ENCODE measurements around the gene NFKBIZ.
"Not testable (repeated sequence)": the region's sequence is repeated elsewhere in the genome, so short reads cannot be mapped to it uniquely, and the experiment has no call there.

The NFKBIZ gene

DNA sequence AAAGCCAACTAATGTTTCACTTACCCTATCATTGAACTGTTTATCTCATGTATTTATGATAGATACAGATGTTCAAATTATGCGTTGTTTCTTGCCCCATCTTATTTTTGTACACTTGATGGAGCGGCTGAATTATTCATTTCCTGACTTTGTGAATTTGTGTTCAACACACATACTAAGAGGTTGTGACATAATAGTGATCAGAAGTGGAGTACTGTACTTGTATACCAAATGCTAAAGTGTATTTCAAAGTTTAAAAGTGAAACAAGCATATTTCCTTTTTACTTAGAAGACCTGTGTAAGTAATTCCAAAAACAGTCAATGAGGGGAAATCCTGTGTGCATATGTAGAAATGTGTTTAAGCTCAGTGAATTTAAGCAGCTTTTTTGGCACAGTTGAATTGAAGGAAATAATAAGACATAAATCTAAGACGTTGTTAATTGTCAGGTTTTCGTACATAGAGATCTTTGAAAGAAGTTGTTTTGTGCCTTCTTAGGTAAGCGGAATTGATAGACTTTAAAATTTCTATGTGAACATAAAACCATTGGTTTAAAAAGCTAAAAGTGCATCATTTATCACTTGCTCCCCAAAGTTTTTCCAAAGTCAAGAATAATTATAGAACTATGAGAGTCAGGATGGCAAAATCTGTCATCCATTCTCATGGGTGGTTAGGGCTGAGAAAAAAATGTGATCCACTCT is 1.9 kb downstream of the NFKBIZ start:
- DNase-seq (ENCODE audit: low read depth in 2 of 2), result no peak

DNA sequence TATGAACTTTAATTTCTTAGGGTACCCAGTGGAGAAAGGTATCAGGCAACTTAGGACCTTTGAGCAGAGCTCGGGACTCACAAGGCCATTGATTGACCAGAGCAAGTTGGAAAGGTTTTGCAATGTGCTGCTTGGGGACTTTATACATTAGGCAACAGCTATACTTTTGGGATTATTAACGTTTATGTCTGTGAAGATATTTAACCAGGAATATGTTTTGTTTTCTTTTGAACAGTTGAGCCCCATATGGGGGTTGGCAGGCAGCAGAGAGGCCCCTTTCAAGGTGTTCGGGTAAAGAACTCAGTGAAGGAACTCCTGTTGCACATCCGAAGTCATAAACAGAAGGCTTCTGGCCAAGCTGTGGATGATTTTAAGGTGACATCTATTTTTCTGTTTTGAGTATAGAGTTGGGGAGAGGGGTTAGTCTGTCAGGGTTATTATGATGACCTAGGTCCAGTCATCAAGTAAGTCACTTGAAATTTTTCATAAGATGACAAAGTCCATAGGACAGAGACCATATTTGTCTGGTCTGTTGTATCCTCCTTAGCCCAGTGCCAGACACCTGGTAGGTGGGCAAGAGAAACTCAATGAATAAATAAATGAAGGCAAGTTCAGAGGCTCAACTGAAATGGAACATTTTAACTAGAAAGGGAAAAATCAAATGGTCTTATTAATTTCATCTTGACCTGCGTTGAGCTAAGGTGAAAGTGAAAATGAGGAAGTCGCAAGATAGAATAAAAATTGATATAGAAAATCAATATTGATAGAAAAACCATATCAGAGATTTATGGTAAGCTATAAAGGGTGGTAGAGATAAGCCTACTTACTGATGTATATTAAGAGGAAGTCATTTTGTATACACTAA is 2.8 kb downstream of the NFKBIZ start:
- DNase-seq (ENCODE audit: low read depth in 2 of 2), result no peak

DNA sequence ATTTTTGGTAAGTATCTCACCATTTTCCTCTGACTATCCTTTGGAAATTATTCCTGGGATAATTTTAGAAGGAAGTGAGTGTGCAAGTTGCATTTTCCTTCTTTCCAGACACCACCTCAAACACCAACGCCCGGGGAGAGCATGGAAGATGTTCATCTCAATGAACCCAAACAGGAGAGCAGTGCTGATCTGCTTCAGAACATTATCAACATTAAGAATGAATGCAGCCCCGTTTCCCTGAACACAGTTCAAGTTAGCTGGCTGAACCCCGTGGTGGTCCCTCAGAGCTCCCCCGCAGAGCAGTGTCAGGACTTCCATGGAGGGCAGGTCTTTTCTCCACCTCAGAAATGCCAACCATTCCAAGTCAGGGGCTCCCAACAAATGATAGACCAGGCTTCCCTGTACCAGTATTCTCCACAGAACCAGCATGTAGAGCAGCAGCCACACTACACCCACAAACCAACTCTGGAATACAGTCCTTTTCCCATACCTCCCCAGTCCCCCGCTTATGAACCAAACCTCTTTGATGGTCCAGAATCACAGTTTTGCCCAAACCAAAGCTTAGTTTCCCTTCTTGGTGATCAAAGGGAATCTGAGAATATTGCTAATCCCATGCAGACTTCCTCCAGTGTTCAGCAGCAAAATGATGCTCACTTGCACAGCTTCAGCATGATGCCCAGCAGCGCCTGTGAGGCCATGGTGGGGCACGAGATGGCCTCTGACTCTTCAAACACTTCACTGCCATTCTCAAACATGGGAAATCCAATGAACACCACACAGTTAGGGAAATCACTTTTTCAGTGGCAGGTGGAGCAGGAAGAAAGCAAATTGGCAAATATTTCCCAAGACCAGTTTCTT is 3.9 kb downstream of the NFKBIZ start:
- DNase-seq (ENCODE audit: low read depth in 2 of 2), result no peak

DNA sequence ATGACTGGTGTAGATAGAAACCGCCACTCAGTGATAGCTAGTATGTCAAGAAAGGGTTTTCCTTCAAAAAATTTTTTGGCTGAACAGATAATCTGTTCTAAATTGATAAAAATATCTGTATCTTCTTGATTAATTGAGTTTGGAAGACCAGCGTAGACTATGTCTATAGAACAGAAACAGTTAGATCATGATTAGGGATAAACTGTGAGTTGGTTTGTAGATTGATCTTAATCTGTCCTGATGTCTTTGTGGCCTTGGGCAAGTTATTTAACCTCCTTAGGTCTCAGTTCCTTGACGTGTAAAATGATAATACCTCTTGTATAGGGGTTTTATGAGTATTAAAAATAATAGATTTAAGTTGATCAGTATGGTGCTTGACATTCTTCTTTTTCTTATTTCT is 4.7 kb downstream of the NFKBIZ start:
- no peak for DNase-seq (ENCODE audit: low read depth in 2 of 2)

DNA sequence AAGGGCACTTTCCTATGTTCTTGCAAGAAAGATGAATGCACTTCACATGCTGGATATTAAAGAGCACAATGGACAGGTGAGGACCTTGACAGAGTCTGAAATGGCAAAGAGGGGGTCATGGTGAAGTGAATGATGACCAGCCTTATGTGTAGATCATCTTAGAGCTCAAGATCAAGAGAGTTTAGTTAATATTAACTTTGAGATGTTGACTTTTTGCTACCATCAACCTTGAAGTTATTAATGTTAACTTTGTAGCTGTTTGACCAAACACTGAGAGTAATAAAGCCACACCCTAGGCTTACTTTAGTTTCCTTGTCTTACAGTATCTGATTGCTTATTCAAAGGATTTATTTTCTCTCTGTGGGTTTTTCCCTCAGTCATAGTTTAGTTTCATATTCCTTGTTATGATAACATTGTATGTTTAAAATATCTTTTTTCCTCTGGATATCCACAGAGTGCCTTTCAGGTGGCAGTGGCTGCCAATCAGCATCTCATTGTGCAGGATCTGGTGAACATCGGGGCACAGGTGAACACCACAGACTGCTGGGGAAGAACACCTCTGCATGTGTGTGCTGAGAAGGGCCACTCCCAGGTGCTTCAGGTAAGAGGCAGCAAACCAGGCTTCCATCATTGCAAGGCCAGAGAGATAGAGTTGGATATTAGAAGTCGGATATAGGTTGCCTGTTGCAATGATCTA is 5.4 kb downstream of the NFKBIZ start:
- DNase-seq (ENCODE audit: low read depth in 2 of 2), result no peak

DNA sequence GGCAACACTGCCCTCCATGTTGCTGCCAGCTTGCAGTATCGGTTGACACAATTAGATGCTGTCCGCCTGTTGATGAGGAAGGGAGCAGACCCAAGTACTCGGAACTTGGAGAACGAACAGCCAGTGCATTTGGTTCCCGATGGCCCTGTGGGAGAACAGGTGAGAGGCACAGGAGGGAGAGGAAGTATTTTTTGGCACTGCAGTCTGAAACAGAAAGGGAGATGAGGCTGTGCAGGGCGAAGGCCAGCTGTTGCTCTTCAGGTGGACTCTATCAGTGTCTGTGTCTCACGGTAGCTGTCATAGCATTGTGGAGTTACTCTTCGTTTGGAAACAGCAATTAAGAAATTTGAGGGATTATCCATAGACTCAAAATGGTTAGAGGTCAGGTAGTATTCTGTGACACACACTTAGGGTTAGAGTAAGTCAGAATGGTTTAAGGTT is 8.0 kb downstream of the NFKBIZ start:
- no peak for DNase-seq (ENCODE audit: low read depth in 2 of 2)

DNA sequence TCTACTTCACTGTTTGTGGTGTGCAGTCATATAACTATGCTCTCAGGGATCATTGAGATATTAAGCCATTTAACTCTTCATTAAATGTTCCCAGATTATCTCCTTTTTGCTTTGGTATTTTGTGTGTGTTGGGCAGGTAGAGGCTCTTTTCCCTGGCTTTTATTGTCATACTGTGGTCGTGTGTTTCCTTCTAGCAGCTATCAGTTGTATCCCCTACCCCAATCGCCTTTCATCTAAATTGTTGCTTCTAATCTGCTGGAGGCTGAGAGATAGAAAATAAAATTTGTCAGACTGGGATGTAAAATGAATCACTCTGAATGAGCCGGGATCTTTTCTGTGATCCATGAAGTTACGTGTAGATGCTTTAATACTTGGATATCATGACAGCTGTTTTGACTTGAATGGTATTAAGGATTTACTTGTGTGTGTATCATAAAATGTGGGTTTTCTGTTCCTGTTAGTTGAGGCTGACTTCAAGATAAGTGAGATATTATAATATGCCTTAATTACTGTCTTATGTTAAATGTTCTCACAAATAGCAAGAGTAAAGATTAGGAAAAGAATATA is 9.2 kb downstream of the NFKBIZ start:
- DNase-seq (ENCODE audit: low read depth in 2 of 2), result no peak

DNA sequence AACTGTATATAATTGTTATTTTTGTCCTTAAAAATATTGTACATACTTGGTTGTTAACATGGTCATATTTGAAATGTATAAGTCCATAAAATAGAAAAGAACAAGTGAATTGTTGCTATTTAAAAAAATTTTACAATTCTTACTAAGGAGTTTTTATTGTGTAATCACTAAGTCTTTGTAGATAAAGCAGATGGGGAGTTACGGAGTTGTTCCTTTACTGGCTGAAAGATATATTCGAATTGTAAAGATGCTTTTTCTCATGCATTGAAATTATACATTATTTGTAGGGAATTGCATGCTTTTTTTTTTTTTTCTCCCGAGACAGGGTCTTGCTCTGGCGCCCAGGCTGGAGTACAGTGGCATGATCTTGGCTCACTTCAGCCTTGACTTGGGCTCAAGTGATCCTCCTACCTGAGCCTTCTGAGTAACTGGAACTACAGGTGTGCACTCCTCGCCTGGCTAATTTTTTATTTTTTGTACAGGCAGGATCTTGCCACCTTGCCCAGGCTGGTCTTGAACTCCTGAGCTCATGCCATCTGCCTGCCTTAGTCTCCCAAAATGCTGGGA is 10.7 kb downstream of the NFKBIZ start:
- no peak for DNase-seq (ENCODE audit: low read depth in 2 of 2)

DNA sequence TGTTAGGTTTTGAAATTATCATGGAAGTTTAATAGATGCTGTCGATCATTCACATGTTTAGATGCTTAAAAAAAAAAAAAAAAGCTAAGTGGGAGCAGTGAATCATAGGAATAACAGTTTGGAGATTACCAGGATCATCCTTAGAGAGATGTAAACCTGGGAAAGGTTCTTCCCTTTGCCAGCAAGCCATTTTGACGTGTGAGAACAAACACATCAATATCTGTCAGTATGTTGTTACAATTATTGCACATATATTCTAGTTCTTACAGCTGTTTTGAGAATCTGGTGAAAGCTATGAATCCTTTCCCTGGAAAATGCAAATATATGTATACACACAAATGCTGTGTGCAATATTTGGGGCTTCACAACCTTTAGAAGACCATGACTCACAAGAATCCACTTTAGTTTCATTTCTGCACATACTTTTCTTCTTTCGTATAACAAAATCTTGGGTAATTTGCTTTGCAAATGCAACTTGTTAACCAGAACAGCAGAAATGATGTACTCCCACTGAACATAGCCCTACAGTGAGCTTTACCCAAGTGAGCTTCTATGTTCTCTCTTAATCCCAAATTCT is 12.0 kb downstream of the NFKBIZ start:
- no peak for DNase-seq (ENCODE audit: low read depth in 2 of 2)

DNA sequence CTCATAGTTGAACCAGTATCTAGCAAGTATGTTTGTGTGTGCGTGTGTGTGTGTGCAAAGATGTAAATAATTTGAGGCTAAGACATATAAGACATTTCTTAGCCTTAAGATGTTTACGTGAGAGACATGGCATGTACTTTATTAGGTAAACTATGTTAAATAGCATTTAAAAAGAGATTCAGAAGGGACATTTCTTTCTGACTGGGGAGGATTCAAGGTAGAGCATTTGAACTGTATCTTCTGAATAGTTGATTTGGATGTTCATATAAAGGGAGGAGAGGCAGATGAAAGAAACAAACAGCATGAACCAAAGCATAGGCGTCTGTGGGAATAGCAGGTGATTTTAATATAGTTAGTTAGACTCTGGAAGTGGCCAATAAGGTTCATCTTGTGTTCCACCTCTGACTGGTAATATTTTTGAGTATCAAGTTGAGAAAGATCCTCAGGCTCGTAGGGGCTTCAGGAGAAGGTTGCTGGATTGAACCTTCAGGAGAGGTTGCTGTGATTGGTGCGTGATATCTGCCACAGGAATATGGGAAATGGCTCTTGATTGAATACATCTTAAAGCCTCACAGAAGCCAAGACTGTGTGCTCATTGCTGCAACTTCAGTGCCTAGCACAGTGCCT is 12.6 kb downstream of the NFKBIZ start:
- no peak for DNase-seq (ENCODE audit: low read depth in 2 of 2)

DNA sequence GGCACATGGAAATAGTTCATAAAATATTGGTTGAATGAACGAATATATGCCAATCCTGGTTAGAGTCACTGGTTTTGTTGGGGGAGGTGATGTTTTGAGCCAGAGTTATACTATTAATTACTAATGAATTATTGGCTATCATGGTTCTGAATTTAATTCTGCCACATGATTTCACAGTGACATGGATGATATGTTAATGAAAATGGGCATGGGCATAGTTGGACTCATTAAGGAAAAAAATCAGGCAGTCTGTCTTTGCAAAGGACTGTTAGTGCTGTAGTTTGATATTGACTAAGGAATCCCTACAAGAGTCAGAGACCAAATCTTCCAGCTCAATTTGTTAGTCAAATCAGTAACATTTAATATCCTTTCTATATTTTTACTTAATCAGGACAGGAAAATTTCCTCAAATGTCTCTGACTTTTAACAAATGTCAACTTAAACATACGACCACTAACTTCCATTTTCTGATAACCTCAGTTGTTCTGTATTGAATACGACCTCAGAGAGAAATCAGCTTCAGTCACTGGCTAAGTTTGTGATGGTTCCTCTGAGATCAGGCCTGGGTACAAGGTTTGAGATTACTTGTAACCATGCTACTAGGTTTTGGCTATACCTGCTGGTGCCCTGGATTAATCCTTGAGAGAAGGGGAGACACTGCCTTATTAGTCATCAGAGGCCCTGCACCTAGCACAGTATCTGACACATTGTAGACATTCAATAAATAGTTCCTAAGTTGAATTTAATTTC is 13.3 kb downstream of the NFKBIZ start:
- DNase-seq (ENCODE audit: low read depth in 2 of 2), result no peak

DNA sequence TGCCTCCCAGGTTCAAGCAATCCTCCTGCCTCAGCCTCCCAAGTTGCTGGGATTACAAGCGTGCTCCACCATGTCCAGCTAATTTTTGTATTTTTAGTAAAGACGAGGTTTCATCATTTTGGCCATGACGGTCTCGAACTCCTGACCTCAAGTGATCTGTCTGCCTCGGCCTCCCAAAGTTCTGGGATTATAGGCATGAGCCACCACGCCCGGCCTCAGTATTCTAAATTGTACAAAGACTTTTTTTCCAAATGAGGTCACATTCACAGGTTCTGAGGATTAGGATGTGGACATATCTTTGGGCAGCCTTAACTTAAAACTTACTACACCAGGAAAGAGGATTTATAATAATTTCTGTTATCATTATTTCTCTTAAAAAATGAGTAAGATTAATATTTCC is 15.6 kb downstream of the NFKBIZ start:
- not testable (repeated sequence) for DNase-seq (ENCODE audit: low read depth in 2 of 2)

DNA sequence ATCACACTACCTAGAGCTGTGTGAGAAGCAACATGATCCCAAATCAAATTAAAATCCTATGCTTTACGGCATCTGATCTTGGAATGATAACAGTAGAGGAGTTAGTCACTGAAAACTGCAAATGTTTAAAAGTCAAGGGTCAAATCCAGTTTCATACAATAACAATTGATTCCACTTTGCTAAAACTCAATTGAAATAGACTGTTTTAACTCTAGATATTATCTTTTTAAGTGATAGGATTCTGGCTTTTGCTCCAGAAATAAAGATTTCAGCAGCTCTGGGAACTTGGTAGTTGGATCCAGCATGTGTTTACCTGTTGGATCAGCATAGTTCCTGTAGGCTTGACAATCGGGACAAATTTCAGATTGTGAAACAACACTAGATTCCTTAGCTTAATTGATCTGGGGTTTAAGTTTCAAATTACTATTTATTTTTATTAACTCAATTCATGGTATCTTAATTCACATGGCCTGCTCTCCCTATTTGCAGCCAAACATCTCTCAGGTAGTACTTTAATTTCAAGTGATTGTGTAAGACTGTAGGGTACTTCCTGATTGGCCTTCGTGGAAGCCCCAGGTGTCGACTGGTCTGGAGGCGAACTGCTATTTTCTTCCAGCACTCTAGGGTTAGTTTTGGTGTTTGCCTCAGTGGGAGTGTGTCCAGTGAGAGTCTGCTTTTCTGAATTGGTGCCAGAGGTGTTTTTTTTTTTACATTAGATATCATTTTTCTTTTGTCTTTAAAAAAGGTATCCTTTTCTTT is 16.6 kb downstream of the NFKBIZ start:
- no peak for DNase-seq (ENCODE audit: low read depth in 2 of 2)

DNA sequence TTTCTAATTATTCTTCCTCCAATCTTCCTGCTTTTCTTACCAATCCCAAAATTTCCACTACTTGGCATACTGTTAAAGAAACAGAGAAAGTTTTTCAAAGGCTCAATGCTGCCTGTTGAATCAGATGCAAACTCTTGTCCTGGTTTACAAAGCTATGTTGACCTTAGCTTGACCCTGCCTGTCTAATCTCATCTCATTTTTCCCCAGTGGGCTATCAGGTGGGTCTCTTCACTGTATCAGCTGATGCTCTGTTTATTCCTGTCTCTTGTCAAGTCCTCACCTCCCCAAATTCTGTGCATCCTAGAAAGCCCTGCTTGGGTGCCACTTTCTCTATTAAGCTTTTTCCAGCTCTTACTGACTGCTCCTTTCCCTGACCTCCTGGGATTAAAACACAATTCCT is 18.2 kb downstream of the NFKBIZ start:
- DNase-seq (ENCODE audit: low read depth in 2 of 2), result no peak

DNA sequence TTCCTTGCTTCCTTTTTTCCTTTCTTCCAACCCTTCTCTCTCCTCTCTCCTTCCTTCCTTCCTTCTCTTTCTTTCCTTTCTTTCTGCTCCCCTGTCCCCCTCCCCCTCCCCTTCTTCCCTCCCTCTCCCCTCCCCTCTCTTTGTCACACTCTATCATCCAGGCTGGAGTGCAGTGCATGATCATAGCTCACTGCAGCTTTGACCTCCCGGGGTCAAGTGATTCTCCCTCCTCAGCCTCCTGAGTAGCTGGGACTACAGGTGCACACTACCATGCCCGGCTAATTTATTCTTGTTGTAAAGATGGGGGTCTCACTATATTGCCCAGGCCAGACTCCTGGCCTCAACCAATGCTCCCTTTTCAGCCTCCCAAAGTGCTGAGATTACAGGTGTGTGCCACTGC is 18.7 kb downstream of the NFKBIZ start:
- DNase-seq (ENCODE audit: low read depth in 2 of 2), result no peak

DNA sequence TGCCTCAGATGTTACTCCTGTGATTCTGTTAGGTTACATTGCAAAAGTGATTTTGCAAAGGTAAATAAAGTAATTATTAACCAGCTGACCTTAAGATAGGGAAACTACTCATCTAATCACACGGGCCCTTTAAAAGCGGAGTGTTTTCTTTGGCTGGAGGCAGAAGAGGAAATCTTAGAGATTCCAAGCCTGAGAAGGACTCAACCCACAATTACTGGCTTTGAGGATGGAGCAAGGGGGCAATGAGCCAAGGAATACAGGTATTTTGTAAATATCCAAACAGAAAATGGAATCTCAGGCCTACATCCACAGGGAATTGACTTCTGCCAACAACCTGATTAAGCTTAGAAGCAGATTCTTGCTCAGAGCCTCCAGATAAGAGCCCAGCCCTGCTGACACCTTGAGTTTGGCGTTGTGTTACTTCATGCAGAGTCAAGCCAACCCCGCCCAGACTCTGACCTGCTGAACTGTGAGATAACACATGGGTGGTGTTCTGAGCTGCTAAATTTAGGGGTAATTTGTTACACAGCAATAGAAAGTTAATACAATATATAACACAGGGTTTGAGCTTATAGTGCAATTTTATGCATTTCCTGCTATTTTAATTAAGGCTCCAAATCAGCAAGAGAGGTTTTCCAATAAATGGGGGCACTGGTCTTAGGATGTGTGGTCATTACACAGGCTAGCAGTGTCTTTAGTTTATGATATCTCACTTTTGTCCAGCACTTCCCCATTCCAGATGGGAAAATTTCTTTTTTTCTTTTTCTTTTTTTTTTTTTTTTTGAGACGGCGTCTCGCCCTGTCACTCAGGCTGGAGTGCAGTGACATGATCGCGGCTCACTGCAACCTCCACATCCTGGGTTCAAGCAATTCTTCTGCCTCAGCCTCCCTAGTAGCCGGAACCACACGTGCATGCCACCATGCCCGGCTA is 19.5 kb downstream of the NFKBIZ start:
- no peak for DNase-seq (ENCODE audit: low read depth in 2 of 2)

DNA sequence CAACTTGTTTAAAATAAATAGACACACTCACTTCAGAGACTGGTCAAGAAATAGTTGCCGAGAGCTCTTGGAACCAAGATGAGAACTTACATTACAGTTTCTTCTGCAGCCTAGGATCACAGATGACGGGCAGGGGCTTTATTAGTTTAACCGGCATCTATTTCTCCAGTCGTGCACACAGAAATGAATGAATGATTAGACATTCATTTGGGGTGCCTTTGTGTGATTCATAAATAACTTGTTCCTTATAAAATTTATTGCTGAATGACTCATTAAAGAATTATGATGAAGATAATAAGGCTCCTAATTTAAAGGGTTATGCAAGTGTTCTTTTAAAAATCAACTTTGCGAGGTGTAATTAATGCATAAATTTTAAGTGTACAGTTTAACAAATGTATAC is 20.8 kb downstream of the NFKBIZ start:
- DNase-seq (ENCODE audit: low read depth in 2 of 2), result no peak

DNA sequence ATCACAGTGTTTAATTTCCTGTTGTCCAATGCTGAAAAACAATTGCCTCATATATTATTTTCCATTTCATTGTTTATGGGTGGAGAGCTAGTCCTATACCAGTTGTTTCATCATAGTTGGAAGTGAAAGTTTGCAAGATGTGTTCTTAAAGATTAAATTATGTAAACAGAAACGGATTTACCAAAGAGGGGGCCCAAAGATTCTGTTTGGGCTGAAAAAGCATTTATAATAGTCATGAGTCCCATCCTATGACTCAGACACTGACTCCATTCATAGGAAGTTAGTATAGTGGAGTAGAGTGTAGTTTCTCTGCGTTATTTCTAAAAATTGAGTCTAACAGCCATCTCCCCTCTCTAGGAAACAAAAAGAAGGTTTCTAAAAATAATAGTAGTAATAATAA is 24.3 kb downstream of the NFKBIZ start:
- DNase-seq (ENCODE audit: low read depth in 2 of 2), result no peak

Measured in stimulated activated CD4-positive, alpha-beta T cell treated with anti-CD3 and anti-CD28 coated beads, Interleukin-1b, Interleukin-23, amount 100 ng/mL, for 1 hour (primary cell).